HG03025 (cell line): ENCODE measurements around the gene F13A1.

Source experiments
- ATAC-seq: cut with Tn5 transposase; IDR thresholded peaks from one replicate; pipeline ENCODE4 v1.9.1; 2021; ENCODE audit warnings: mild to moderate bottlenecking, moderate library complexity; ENCODE audit not compliant: unreplicated experiment, low FRiP score

F13A1 gene

DNA sequence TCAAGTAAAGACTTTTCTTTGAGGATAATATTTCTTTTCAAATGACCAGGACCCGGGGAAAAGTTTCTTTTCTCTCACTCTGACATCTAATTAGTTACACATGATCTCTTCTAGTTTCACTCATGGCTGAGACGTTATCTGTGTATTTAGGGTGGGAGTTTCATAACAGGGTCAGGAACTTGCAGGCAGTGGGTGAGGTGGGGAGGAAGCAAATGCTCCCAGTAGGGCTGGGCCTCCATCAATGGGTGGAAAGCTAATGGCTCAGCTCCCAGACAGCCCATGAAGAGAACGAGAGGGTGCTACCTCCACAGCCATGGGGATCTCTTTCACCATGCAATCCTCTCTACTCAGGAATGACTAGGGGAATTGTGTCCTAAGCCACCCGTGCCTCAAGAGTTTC is 119.3 kb downstream of the F13A1 start:
- no peak for ATAC-seq

DNA sequence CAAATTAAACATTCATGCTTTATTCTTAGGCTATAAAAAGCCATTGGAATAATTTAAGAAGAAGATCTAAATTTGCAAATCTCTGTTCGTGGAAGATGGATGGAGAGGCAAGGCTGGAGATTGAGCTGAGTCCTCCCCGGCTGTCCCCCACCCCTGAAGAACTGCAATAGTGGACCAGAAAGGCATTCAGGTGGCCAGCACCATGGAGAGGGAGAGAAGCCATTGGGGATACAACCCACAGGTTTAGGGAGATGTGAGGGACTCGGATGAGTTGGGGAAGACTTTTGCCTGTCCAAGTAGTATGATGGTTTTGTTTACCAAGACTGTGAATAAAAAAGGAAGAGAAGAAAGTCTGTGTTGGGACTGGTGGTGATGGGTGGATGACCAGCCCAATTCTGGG is 120.8 kb downstream of the F13A1 start:
- no peak for ATAC-seq

DNA sequence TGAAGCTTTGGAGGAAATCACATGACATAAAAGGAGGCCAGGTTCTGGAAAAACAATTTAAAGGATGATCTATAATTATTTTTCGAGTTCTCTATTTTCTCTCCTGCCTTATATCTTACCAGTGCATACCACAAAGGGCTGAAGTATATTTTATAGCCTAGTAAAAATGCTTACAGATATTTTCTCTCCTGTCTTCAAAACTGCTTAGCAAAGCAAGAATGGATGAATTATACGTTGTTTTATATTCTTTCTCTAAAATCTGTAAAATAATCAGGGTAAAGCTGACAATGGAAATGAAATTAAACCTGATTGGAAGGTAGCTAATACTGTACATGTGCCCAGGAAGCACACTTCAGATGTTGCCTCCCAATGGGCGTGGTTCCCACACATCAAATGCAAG is 123.7 kb downstream of the F13A1 start:
- ATAC-seq: no peak

DNA sequence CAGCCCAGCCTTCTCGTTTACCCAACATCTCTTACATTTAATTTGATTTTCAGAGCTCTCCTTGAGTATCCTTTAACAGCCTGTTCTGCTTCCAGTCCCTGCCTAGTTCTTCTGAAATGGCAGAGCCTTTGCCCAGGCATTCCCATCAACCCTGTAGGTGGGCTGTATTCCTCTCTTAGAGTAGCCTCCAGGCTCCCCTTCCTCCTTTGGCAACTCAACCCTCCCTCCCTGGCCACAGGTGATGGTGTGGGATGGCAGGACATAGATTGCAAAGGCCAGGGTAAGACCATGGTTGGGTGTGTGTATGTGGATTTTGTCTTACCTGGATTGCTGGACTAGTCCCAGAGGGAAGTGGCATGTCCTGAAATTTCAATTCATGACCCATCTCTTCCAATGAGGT is 125.4 kb downstream of the F13A1 start:
- ATAC-seq: no peak

DNA sequence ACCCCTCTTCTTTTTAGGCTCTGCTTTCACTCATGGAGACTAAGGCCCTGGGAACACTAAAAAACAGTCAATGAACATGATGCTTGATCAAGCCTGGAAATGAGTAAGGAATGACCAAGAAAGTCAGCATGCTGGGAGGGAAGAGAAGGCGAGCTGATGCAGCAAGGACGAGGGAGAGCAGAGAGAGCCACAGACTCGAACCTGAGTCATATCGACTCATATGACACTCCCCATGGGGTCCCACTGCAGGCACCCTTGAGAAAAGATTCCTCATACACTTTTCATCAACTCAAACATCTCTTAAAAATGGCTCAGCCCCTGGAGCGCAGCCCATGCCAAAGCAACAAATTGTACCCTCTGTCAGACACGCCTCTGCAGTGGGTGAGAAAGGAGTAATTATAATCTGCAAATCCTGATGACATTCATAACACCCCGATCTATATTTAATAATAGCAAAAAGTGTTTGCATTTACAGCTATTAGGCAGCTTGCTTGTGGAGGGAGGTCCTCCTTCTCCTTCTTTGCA is 127.2 kb downstream of the F13A1 start:
- no peak for ATAC-seq

DNA sequence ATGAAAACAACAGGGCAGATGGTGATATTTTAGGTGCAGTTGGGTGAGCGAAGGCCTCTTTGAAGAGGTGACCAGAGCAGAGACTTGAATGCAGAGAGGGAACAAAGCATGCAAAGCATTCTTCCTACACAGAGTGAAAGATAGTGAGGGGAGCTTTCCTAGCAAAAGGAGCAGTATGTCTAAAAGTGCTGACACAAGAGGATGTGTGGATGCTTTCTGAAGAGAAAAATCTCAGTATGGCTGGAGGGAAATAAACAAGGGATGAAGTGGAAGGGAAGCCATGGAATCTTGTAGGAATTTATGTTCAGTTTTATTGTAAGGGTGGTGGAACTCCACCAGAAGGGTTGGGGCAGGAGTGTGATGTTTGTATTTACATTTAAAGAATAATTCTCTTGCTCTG is 128.6 kb downstream of the F13A1 start:
- no peak for ATAC-seq

DNA sequence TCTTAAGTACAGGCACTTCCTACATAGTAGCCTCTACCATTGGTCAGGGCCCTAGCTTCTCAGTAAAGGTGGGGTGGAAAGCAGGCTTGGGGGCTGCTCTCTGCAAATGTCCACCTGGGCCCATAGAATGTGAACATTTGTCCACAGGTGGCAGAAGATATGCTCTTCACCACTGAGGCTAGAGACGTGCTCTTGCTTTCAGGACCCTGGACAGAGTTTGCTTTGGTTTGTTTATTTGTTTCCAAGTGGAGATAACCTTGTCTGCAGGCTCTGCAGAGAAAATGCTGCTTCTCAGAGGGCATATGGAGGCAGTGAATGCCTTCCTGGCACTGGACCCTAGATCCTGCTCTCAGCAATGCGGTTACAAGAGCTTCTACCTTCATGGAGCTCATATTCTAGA is 129.0 kb downstream of the F13A1 start:
- no peak for ATAC-seq

DNA sequence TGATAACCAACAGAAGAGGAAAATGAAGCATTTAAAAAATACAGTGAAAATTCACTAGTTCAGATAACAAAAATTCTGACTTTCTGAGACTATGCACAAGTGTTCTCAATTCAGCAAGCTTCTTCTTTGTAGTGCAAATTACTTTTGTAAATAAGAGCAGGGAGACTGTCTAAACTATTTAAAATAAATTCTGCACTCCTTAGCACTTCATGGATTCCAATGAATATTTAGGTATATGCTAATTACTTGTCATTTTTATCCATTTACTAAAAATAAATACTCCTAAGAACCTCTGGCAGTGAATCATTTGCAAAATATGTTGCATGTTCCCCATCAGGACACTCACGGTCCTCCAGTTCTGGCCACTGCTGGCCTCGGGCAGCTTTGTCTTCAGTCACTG is 139.8 kb downstream of the F13A1 start:
- no peak for ATAC-seq

DNA sequence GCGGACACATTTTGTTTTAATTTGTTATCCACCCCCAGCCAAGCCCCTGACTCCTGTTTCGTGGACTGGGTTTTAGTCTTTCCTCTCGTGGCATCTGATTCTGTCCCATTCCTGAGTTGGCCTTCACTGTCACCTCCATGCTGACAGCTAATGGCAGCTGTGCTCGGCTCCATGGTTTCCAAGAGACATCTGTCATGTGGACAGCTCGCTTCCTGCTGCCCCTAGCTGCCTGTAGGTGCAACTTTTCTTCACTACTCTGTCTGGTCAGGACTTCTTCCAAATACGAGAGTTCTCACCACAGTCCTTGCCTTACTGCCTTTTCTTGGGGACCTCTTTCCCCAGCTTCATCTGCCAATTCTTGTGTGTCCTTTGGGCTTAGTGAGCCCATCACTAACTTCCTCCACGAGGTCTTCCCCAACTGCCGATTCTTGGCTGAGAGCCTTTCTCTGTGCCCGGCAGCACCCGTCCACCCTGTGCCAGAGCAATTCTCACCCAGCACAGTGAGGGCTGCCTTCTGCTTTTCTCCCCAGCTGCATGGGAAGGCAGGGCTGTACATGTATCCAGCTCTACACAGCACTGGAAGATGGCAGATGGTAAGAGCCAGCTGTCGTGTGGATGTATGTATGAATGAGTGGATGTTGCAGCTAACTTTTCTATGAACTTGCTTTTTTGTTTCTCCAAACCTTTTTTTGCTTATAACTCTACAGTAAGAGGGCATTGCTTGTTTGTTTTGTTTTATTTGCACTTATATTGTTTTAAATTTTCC is 140.4 kb downstream of the F13A1 start:
- no peak for ATAC-seq

DNA sequence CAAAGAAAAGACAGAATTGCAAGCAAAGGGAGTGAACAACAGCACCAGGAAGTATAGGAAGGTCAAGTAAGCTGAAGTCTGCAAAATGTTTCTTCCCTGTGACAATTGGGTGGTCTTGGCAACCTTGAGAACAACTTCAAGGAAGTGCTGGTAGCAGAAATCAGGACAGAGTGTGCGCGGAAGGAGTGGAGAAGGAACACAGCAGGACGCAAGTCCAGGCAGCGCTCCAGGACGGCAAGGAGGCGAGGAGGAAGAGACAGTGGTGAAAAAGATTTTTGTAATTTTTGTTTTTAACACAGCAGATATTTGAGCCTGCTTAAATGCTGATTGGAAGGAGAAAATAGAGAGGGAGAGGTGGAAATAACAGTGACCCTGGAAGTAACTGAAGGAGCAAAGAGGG is 141.7 kb downstream of the F13A1 start:
- no peak for ATAC-seq

DNA sequence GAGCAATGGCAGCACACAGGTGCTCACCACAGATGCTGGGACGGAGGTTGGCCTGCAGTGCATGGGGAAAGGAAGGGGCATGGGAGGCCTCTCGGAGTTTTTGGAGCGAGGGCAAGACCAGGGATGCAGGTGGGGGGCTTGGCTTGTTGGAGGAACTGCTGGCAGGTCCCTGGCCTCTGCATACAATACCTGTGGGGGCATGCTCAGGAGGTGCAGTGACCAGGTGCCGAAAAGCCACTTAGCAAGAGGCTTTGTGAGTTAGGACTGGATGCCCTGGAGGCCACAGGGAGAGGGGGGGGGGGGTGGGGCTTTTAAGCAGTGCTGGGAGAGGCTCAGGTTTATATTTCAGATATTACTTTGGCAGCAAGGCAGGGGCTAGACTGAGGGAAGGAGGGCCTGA is 142.7 kb downstream of the F13A1 start:
- no peak for ATAC-seq

DNA sequence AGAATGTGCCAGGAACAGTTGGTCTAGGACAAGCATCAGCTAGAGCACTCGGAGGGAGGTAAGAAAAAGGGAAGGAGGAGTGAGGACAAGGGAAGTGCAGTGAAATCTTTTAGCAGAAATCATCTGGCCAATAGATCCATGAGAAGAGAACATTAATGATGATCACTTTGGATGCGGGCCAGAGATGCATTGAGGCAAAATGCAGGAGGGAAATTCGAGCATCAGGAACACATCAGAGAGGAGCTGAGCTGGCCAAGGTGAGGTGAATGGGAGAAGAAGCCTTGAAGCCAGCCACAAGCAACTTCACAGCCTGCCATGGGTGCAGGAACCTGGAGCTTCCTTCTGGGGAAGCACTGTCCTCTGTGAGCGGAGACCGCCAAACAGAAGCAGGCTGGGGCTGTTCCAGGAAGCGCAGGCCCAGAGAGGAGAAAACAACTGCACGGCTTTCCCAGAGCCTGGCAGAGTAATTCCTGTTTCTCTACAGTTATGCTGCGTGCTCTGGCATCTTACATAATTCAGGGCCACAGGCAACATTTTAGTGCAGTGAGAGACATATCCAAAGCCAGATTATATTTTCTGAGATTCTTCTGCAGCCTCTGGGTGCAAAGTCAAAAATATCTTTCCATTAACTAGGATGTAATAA is 143.8 kb downstream of the F13A1 start:
- ATAC-seq: no peak

DNA sequence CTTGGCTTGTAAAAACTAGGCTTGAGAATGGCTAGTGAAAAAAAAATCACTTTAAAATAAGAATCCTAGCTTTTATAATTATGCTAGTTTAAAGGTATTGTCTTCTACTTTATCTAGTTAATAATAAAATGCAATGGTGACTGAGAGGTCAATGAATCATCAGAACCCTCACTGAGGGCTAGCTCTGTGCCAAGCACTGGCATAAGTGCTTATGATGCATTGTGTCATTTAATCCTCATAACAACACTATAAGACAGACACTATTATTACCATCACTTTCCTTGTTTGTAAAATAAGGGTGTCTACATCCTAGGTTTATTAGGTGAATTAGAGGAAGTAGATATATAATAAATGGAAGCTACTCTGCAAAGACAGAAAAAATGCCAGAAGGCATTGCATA is 144.3 kb downstream of the F13A1 start:
- ATAC-seq: no peak

DNA sequence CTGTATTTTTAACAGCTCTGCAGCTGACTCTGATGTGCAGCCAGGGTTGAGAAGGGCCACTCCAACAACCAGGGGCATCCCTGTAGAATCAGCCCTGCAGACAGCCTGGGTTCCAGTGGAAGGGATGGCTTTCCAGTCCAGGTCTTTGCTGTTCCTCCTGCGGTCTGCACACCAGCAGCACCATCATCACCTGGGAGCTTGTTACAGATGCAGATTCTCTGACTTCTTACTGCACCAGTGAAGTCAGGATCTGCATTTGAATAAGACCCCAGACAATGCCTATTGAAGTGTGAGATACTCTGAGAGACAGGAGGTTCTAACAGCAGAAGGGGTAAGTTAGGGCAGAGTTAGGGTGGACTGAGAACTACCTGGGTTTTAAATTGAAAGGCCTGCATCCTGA is 151.3 kb downstream of the F13A1 start:
- no peak for ATAC-seq

DNA sequence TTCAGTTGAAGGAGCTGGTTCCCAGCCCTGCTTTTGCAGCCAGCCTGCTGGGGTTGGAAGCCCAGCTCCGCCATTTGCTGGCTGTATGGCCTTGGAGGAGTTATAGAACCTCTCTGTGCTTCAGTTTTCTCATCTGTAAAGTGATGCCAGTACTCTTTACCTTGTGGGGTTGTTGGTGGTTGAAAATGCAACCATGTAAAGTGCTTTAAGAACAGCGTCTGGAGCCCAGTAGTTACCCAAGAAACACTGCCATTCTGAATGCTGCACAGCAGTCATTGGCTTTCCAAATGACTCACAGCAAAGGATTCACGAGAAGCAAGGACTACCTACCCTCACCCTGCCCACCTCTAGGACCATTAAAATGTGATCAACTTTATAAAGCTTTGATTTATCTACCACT is 154.4 kb downstream of the F13A1 start:
- ATAC-seq: no peak

DNA sequence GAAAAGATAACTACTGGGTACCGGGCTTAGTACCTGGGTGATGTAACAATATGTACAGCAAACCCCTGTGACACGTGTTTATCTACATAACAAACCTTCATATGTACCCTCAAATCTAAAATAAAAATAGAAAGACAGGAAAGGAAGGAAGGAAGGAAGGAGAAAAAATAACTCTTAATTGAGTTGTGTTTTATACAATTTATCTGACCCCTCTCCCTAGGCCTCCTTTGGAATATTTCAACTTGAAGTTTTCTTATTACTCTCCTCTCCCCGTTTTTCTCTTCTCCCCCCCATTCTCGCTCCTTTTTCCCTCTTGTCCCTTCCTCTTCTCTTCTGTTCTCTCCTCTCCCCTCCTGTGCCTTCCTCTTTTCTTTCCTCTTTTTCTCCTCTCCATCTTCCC is 156.1 kb downstream of the F13A1 start:
- ATAC-seq: no peak

DNA sequence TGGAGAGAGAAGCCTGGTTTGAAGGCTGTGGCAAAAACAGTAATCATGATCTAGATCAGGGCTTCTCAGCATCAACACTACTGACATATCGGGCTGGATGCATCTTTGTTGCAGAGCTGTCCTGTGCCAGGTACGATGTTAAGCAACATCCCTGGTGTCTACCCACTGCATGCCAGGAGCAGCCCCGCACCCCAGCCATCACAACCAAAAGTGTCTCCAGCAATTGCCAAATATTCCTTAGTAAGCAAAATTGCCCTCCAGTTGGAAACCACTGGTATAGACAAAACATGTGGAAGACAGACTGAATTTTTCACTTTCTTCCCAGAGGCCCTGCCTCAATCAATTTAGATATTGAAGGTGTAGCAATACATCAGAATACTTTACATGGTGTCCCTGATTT is 166.1 kb downstream of the F13A1 start:
- ATAC-seq: no peak

DNA sequence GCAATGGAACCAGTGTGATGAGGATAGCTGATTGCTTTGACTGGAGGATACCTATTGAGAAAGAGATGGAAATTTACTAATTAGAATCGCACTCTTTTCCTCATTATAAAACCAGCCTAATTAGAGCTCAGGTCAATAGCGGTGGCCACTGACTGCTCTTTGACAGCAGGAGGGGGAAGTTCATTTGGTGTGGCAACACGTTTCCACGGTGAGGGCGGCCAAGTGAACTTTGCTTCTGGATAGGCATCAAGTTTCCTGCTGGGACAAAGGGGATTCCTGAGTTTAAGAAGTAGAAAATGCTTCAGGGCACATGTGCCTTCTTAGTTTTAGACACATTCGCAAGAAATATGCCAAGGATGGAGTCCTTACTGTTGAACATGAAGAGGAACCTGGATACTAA is 168.4 kb downstream of the F13A1 start:
- no peak for ATAC-seq

DNA sequence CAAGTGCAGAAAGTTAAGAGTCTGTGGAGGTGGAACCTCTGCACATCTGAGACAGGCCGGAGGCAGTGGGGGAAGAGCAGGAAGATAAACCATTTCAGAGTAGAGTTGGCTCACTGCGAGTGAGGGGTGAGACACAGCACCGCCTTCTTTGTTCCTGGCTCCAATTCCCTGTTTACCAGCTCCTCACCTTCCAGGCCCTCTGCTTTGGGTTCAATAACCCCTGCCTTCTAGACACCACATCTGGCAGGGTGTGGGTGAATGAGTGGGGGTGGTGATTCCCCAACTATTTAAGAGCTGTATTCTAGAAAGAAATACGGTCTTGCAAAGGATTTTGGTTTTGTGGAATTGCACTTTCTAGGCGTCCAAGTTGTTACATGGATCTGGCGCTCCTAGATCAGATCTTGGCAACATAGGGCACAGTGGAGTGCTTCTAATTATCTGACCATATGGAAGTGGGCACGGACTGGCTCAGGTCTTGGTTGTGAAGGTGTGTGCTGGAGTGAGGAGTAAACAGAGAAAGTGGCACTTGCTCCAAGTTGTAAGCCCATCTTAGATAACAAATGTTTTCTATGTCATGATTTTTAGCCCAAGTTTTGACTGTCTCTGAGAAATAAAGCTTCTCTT is 172.2 kb downstream of the F13A1 start:
- no peak for ATAC-seq

DNA sequence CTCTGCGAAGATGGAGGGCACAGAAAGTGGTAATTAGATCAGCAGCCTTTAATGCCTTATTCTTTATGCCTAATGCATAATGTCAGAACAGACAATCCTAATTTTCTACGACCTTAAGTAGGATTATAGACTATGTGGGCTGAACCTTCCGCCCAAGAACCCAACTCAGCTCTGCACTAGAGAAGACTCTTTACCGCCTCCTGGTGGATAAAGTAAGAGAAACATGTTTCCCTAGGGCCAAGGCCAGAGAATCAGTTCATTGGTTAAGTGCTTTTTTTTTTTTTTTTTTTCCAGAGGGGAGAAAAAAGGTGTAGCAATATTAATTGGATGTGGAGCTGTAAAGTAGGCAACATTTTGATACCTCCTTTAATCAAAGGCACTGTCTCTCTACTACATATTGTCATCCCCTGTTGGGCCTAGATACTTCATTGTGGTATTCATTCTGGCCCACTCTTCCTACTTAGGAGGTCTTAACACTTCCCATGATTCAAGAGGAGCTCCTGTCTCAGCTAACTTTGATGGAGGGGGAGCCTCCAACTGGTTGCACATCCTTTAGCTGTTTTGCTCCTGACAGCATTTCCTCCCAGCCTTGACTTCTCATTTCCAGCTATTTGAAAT is 188.9 kb downstream of the F13A1 start:
- no peak for ATAC-seq

DNA sequence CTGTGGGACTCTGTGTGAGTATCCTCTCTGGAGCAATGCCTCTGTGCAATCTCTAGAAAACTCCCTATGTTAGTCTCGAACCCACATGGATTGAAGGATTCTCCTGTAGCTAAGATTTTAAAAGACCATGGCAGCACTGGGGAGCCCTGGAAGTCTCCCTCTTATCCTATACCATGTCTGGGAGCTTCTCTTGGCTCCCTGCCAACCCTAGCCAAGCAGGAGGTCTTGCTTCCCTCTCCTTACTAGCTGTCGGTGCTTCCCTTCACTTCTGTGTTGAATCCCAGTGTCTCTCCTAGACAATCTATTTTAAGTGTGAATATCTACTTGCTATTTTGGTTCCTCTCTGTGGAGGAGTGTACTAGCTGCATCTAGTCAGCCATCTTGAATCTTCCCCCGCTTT is 195.0 kb downstream of the F13A1 start:
- ATAC-seq: no peak
